Endometrium (tissue), 2 donors: ENCODE data around the gene ZSCAN5A.
A peak's percentile ranks its signal among the peaks of the same experiment; 100 is the strongest.
"Not testable (repeated sequence)": the region's sequence is repeated elsewhere in the genome, so short reads cannot be mapped to it uniquely, and the experiment has no call there.

Experiments
- FAIRE-seq: peaks from 2 replicates; lab custom pipeline; 2012; peaks lifted over from hg19 to GRCh38; lab: Jason Lieb, UNC
- donor health status: control.
- donor health status: control.

Gene ZSCAN5A

DNA sequence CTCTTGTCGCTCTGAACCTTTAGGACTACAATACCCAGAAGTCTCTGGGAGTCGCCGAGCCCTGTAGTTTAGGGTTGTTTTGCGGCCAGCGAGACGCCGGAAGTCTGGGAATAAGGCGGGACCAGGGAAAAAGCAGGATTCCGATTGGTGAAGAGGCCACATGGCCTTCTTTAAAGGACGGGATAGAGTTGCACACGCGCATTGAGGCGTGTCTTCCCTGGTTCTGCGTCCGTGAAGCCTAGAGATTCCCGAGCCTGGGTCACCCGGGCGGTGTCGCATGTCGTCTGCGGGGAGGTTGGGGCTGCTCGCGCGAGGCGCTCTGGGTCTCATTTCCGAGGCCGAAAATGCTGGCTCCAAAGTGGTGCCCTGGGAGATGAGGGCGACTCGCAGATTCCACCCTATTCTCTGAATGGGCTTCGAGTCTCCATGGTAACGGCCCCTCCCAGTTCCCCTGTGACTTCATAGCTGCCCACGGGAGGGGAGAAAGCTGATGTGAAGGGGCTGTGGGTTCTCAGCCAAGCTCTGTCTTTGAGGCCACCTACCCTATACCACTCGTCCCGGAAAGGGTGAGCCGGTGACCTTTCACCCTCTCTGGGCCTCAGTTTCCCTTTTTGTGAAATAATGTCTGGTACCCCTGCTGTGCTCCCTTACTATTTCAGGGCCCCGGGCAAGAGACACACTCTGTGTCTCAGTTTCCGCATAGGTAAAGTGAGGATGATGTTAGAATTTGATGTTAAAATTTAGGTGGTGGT, 614 bp upstream of the ZSCAN5A start:
- peak; percentile 95 for FAIRE-seq

DNA sequence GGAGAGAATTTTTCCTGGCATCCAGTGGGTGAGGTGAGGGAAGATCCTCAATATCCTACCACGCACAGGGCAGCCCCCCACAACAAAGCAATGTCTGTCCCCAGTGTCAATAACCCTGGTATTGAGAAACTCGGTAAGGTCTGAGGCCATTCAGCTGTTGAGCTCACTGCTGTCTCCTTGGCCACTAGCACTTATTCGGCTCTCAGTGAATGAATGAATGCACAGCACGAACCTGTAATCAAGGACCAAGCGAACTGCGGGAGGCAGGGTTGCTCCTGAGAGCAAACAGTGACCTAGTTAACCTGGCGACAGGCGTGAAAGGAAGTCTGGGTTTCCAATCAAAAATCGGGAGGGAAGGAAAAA, 640 bp downstream of the ZSCAN5A start:
- FAIRE-seq: no peak

DNA sequence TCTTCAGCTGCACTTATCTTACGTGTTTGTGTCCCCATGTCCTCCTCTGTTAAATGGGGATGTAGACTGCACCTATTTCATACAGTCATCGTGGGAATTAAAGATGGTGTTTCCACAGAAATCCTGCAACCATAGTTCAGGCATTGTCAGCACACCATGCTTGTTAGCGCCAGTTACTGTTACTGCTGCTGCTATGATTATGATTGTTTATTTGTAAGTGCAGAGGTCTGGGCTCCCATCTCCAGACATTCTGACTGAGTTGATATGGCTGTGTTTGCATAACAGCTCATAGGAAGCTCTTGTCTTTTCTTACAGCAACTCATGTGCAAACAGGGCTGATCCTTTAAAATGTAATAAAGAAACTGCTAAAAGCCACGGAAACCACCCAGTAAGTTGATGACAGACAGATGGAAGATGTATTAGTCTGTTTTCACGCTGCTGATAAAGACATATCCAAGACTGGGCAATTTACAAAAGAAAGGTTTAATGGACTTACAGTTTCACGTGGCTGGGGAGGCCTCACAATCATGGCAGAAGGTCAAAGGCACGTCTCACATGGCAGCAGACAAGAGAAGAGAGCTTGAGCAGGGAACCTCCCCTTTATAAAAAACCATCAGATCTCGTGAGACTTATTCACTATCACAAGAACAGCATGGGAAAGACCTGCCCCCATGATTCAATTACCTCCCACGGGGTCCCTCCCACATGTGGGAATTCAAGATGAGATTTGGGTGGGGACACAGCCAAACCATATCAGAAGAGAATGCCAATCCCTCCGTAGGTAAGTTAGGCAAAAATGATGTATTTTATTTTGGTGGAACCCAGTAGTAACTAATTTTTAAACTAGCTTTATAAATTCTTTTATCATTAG, 1.6 kb downstream of the ZSCAN5A start:
- no peak for FAIRE-seq

DNA sequence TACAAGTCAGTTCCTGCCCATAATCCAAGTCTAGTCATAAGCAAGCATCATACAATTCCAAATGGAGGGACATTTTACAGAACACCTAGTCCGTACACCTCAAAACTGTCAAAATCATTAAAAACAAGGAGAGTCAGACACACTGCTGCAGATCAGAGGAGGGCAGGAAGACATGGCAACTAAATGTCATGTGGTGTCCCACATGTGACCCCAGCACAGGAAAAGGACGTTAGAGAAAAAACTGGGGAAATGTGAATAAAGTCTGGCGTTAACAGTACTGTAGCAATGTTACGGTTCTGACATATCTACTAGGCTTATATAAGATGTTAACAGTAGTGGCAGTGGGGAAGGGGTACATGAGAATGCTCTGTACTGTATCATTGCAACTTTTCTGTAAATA, 2.3 kb downstream of the ZSCAN5A start:
- no peak for FAIRE-seq

DNA sequence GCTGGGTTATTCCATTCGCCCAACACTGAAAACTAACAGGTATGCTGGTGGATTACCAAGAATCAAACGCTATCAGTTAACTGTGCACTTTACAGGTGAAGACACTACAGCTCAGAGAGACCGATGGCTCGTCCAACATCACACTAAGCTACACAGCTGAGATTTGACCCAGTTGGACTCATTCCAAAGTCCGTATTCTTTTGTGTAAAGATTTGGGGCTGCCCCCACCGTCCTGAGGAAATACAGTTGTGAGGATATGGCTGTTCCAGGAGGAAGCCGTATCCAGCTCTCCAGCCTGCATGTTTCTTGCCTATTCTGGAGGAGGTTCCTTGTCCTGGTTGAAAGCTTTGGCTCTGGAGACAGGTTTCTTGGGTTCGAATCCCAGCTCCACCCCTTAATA, 4.2 kb downstream of the ZSCAN5A start:
- no peak for FAIRE-seq

DNA sequence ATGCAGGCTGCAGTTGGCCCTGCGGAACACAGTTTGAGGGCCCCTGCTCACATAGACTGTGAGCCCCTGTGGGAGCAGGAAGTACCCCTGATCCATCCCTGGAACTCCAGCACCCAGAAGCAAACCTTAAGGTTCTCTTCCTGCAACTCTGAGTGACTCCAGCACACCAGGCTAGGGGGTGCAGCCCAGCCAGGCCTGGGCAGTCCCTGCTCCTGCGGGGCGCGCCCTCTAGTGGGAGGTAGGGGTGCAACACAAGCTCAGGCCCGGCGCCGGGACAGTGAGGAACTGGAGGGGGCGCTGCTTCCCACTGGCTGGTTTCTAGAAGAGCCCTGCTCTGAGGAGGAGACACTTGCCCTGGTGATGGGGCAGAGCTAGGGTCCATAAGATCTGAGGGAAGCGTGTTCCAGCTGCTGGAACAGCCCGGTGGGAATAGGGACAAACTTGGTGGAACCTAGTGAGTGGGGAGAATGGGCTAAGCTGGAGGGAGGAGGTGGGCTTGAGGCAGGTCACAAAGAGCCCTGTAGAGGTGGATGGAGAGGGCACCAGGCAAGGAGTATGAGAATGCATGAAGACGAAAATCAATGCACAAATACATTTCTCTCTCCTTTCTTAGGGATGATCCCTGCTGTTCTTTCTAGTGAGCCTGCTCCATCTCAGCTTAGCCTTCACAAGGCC, 5.0 kb downstream of the ZSCAN5A start:
- FAIRE-seq: no peak

DNA sequence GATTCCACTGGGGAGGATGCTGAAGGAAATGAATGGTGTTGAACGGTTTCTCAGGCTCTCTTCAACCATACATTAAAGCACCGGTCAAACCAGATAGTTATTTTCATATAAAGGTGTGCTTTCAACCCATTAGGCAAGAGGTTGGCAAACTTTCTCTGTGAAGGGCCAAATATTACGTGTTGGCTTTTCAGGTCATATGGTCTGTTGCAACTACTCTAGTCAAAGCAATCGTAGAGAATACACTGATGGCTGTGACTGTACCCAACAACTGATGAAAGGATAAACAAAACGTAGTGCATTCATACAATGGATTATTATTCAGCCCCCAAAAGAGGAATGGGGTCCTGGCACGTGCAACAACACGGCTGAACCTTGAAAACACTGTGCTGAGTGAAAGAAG, 5.8 kb downstream of the ZSCAN5A start:
- FAIRE-seq: no peak

DNA sequence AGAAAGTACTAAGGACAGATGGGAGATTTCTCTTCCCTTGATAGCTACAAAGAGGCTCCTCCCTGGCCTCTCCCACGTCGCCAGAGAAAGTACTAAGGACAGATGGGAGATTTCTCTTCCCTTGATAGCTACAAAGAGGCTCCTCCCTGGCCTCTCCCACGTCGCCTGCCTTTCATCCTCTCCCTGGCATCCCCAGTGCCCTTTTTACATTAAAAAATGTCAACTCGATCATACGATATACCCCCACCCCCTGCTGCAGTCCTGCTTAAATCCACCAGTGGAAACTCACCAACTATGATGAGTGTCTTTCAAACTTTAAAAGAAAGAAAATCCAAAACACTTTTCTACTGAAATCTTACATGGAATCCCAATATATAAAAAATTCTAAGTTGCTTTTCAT, 7.6 kb downstream of the ZSCAN5A start:
- FAIRE-seq: not testable (repeated sequence)

DNA sequence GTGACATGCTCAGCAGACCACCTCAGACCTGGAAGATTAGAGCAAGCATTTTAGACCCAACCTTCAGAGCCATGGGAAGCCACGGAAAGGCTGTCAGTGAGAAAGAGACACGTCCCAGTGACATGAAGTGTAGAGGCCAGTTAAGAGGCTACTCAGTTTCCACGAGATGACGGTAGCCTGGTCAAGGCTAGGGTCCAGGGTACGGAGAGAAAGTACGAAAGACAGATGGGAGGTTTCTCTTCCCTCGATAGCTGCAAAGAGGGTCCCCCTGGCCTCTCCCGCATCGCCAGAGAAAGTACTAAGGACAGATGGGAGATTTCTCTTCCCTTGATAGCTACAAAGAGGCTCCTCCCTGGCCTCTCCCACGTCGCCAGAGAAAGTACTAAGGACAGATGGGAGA, 8.6 kb downstream of the ZSCAN5A start:
- no peak for FAIRE-seq

DNA sequence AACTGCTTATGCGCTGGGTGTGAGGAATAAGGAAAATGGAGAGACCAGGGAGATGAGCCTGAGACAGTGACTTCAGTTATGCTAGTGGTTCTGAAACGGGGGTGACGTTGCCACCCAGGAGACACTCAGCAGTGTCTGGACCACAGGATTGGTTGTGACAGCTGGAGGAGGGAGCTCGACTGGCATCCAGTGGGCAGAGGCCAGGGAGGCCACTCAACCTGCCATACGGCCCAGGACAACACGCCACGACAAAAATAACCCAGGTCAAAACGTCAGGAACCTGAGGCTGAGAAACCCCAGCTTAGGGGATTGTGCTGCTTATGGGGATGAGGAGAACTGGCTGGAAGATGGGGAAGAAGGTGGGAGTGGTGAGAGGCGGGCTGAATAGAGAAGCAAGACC, 10.4 kb downstream of the ZSCAN5A start:
- no peak for FAIRE-seq

DNA sequence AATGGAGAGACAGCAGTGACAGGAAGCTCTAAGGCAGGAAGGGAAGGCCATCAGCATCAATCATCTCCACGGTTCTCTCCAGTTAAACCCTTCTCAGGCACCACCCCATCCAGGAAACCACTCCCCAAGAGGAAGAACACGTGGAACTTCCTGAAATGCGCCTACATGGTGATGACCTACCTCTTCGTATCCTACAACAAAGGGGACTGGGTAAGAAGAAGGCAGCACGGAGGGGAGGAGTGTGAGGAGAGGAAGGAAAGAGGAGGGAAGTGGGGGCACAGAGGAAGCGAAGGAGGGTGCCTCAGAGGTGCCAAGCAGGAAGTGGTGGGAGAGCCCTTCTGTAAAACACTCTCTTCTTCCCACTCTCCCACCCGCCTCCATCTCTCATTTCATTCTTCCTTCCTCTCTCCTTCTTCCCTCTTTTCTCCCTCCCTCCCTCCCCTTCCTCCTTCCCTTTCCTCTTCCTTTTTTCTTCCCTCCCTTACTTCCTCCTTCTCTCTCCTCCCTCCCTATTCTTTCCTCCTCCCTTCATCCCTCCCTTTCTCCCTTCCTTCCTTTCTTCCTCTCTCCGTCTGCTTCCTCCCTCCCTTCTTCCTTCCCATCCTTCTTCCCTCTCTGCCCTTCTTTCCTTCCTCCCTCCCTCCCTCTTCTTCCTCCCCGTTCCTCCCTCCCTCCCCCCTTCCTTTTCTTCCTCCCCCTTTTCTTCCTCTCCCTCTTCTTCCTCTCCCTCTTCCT, 12.6 kb downstream of the ZSCAN5A start:
- no peak for FAIRE-seq

DNA sequence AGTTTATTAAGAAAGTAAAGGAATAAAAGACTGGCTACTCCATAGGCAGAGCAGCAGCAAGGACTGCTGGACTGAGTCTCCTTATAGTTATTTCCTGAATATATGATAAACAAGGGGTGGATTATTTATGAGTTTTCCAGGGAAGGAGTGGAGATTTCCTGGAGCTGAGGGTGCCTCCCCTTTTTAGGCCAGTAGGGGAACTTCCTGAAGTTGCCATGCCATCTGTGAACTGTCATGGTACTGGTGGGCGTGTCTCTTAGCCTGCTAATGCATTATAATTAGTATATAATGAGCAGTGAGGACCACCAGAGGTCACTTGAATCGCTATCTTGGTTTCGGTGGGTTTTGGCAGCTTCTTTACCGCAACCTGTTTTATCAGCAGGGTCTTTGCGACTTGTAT, 13.5 kb downstream of the ZSCAN5A start:
- no peak for FAIRE-seq

DNA sequence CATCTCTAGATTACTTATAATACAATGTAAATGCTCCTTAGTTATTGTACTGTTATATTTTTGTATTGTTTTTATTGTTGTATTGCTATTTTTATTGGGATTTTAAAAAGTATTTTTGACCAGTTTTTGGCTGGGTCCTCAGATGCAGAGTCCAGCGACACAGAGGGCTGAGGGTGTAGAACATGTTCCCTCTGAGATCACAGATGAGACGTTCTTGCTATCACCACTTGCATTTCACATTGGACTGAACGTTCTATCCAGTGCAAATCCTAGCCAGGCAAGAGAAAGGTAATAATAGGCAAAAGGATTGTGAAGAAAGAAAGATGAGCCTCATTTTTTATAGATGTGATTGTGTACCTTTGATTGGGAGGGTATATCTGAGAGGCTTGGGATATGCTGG, 15.0 kb downstream of the ZSCAN5A start:
- no peak for FAIRE-seq

DNA sequence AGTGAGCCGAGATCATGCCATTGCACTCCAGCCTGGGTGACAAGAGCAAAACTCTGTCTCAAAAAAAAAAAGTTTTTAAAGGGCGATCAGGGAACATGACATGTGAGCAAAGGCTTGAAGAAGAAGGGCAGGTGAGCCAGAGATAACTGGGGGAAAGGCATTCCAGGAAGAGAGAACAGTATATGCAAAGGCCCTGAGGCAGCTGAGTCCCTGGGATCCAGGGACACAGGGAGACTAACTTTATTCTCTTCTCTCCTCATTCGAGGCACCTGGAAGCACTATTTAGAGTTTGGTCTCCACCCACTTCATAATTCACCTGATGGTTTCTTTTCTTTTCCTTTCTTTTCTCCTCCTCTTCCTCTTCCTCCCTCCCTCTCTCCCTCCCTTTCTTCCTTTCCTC, 17.6 kb downstream of the ZSCAN5A start:
- no peak for FAIRE-seq

DNA sequence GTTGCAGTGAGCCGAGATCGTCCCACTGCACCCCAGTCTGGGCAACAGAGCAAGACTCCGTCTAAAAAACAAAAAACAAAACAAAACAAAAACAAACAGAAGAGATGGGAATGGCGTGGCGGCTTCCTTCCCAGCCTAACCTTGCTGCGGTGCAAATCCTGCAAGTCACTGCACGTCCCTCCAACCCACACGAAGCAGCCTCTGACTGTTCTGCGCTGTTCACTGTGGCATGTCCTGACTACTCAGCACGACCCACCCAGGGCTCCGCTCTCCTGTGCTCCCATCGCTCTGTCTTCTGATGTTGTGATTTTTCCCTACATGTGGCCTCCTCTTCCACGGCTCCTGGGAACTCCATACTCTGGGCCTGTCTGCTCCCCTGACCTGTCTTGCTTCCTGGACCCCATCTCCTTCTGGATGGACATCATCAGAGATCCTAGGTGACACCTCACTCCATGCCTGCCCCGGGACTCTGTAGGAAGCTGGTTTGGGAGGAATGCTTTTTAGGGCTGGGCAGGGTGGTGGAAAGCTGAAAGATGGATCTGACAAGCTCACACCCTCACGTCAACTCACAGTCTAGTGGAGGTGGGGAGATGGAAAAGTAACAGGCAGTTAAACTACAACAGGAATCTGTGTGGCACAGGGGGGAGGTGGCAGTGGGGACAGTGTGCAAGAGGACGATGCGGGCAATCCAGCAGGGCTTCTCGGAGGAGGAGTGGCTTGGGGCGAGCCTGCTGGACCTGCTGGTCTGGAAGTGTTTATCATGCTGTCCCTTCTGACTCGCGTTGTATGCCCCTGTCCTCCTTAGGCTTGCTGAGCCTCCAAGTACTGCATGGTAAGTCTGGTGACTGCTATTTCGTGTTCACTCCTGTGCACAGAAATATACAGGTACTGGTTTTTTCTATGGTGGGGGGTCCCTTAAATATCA, 18.8 kb downstream of the ZSCAN5A start:
- no peak for FAIRE-seq

DNA sequence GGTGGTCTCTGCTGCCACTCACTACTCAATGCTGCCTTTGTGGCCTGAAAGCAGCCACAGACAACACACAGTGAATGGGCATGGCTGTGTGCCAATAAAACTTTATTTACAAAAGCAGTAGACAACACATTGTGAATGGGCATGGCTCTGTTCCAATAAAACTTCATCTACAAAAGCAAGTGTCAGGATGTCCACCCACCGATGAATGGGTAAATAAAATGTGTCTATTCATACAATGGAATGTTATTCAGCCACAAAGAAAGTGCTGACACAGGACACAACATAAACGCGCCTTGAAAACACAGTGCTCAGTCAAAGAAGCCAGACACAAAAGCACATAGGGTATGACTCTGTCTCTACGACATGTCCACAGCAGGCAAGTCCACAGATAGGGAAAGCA, 20.1 kb downstream of the ZSCAN5A start:
- no peak for FAIRE-seq

DNA sequence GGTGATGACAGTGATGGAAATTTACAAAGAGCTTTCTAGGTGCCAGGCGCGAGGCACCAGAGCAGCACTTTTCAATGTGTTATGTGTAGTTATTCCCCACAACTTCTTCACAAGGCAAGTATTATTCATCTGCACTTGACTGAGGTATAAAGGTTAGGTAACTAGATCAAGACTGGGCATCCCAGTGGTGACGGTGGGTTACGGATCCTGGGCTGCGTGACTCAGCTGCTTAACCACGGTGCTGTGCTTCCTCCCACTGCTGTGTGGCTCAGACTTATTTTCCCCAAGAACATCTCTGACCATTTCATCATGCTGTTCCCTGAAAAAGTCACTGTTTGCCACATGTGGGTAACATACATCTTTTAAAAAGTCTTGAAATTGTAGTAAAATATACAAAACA, 22.8 kb downstream of the ZSCAN5A start:
- FAIRE-seq: no peak

DNA sequence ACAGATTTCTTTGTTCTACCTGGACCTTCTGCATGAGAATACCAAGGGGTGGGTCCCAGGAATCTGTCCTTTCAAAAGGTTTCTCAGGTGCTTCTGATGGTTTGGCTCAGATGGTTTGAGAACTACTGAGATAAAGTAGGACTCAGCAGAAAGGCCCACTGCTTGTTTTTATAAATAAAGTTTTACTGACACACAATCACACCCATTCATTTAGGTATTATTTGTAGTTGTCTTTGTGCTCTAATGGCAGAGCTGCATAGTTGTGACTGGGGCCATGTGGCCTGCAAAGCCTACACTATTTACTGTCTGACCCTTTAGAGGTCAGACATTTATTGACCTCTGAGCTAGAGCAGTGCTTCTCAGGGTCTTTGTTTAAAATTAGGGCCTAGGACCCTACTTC, 24.5 kb downstream of the ZSCAN5A start:
- FAIRE-seq: no peak

DNA sequence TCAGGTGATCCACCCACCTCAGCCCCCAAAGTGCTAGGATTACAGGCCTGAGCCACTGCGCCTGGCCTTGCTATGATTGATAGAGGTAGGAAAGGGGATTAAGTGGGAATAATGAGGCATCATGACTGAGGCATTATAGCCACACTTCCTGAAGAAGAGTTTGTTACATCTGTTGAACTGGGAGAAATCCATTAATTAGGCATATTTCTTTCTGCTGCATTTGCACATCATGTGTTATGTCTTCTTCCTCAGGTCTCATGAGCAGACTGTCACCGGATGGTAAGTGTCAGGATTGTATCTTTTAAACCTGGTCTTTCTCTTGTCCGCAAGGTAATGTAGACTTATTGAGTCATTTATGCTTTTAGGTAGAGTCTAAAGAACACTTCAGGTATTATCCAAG, 29.9 kb downstream of the ZSCAN5A start:
- no peak for FAIRE-seq

DNA sequence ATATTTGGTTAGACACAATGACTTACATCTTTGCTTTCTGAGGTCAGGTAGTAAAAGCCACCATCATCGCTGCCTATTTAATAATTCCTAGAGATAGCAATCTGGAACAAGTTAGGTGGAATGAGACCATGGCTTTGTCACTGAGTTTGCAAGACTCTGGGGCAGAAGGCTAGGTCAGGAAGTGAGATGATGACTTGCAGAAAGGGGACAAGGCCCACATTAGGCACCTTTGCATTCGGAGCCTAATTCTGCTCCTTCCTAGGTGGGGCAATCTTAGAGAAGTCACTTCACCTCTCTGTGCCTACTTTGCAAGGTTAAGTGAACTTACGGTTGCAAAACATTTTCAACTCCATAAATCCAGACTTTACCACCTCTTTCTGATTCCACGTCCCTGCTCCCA, 31.8 kb downstream of the ZSCAN5A start:
- no peak for FAIRE-seq

DNA sequence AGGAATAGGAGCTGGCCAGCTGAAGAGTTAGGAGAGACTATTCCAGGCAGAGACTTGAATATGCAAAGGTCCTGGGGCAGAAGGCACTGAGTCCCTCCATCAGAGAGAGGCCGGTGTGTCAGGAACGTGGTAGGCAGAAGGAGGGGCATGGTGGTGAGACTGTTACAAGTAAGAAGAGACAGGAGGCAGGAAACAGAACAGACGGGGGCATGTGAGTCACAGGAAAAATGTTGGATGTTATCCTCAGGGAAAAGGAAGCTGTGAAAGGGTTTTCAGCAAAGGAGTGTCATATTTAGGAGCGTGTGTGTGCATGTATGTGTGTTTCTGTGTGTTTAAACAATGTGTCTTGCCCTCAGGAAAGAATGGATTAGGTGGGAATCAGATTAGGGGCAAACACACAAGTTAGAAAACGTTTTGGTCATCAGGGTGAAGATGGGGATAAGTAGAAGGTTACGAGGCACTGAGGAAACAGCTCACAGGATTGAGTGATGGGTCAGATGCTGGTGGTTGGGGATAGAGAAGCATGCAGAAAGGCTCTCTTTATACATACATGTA, 41.0 kb downstream of the ZSCAN5A start:
- FAIRE-seq: no peak
